Colonic mucosa (tissue), 4 donors: ENCODE measurements around the gene PROX1. TPM values are rescaled to one million over a fixed set of nuclear protein-coding genes. Genes with fewer than 3 reads are reported as not detected.

ENCODE experiments used
- DNase-seq: peaks from one replicate; pipeline ENCODE4 v3.0.0-alpha.2; 2020
- H3K27ac ChIP-seq: fragments of 200-600 bp; one replicate; pipeline ENCODE4 v1.8.0; 2021
- H3K27me3 ChIP-seq: fragments of 200-600 bp; one replicate; pipeline ENCODE4 v1.8.0; 2021
- H3K36me3 ChIP-seq: fragments of 200-600 bp; one replicate; pipeline ENCODE4 v1.8.0; 2021
- H3K4me1 ChIP-seq: fragments of 200-600 bp; one replicate; pipeline ENCODE4 v1.8.0; 2021; ENCODE audit warnings: mild to moderate bottlenecking
- H3K4me3 ChIP-seq: fragments of 200-600 bp; one replicate; pipeline ENCODE4 v1.8.0; 2021
- H3K9ac ChIP-seq, 2 donors: one replicate each; pipeline ENCODE4 v1.7.0; 2013; ENCODE audit warnings: control low read depth in 2 of 2, low read depth in 2 of 2, low read length in 2 of 2
- H3K9me3 ChIP-seq: fragments of 200-600 bp; one replicate; pipeline ENCODE4 v1.8.0; 2021
- intact Hi-C: fragments of 100-400 bp; cut with DNase I; formaldehyde crosslinking; loops from one replicate; pipeline ENCODE4 v1.14.1; 2022
- total RNA-seq, 2 donors: library from RNA; stranded (reverse); fragmentation: NEBNext Ultra II Directional in 1 of 2; extraction: Animal tissue kit (Norgen Biotek cat#: 25700) in 1 of 2; gene quantifications; one replicate each; pipeline ENCODE4 v1.2.1, GENCODE V29; 2021
- TF ChIP-seq, protein P1 (sequence below): fragments of 200-600 bp; IDR thresholded peaks from one replicate; pipeline ENCODE4 v1.8.0; 2022; ENCODE audit warnings: antibody characterized with exemption, mild to moderate bottlenecking
- donor health status: healthy.
- donor health status: DM: no; HTN: no; CAD: no.
- donor health status: DM: no; HTN: no; CAD: no.

The PROX1 gene
- total RNA-seq, 2 donors from 2014 or later = 11.6 to 14.7 TPM

- DNase-seq = no peak
- Histone ChIP-seq H3K4me3 (no peak overlapping the region), H3K27me3 (no peaks in the 10 kb centered on the region), H3K4me1 (no peaks in the 10 kb centered on the region), H3K27ac (no peak overlapping the region), H3K9ac (no peak overlapping the region), H3K9me3 (no peaks in the 10 kb centered on the region), H3K36me3 (no peaks in the 10 kb centered on the region)
- intact Hi-C loops = no loop called here
- TF ChIP-seq, protein P1, sequence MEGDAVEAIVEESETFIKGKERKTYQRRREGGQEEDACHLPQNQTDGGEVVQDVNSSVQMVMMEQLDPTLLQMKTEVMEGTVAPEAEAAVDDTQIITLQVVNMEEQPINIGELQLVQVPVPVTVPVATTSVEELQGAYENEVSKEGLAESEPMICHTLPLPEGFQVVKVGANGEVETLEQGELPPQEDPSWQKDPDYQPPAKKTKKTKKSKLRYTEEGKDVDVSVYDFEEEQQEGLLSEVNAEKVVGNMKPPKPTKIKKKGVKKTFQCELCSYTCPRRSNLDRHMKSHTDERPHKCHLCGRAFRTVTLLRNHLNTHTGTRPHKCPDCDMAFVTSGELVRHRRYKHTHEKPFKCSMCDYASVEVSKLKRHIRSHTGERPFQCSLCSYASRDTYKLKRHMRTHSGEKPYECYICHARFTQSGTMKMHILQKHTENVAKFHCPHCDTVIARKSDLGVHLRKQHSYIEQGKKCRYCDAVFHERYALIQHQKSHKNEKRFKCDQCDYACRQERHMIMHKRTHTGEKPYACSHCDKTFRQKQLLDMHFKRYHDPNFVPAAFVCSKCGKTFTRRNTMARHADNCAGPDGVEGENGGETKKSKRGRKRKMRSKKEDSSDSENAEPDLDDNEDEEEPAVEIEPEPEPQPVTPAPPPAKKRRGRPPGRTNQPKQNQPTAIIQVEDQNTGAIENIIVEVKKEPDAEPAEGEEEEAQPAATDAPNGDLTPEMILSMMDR = no peak
Observed at GRCh38 chr1:214010197-214010573, 22.4 kb downstream of the PROX1 start.

- intact Hi-C loops = no loop called here
- Histone ChIP-seq H3K9ac (no peak overlapping the region), H3K4me1 (no peaks in the 10 kb centered on the region), H3K27ac (no peak overlapping the region), H3K36me3 (no peaks in the 10 kb centered on the region), H3K4me3 (no peak overlapping the region), H3K27me3 (no peaks in the 10 kb centered on the region), H3K9me3 (no peaks in the 10 kb centered on the region)
- TF ChIP-seq, protein P1 = no peak
- no peak for DNase-seq
Observed at GRCh38 chr1:214010717-214011116, 22.9 kb downstream of the PROX1 start.

- no peaks in the 10 kb centered on the region for H3K4me1 ChIP-seq
- intact Hi-C loops = no loop called here
- H3K9ac ChIP-seq = no peak overlapping the region
- TF ChIP-seq, protein P1 = no peak
- no peak overlapping the region for H3K27ac ChIP-seq
- no peak for DNase-seq
- no peaks in the 10 kb centered on the region for H3K9me3 ChIP-seq
- H3K4me3 ChIP-seq = no peak overlapping the region
- H3K36me3 ChIP-seq = no peaks in the 10 kb centered on the region
- H3K27me3 ChIP-seq = no peaks in the 10 kb centered on the region
Observed at GRCh38 chr1:214012418-214012817, 24.6 kb downstream of the PROX1 start.

DNA sequence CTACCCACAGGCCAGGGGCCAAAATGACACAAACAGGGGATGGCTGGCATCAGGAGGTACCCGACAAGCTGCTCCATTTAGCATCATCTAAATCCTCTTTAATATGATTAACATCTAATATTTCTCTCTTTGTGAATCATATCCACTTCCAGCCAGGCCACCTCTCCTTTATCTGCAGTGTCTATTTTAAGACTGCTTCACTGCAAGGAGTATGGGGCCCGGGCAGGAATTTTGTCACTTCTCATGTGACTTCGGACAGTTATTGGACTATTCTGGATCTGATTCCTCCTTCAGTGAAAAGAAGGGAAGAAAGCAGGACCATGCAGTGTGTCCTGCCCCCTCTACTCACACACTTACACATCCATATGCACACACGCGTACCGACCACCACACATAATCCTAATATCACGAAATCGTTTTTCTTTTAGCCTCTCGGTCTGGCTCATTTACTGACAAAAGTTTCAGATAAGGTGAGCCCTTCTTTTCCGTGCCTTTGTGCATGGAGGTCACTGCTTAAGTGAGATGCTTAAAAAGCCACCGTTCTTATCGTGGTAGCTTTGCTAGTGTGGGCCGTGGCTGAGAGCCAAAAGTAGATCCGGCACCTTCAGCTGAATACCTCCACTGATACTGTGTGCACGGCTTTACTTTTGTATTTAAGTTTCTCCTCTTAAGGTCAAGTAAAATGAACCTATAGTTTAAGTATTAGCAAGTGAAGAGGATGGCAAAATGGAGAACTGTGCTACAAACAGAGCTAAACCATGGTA is 26.0 kb downstream of the PROX1 start:
- Histone ChIP-seq H3K4me3 (no peak overlapping the region), H3K27ac (no peak overlapping the region), H3K4me1 (no peaks in the 10 kb centered on the region), H3K9me3 (no peaks in the 10 kb centered on the region), H3K27me3 (no peaks in the 10 kb centered on the region), H3K36me3 (no peaks in the 10 kb centered on the region), H3K9ac (no peak overlapping the region)
- intact Hi-C loops = no loop called here
- no peak for DNase-seq
- TF ChIP-seq, protein P1 = no peak

DNA sequence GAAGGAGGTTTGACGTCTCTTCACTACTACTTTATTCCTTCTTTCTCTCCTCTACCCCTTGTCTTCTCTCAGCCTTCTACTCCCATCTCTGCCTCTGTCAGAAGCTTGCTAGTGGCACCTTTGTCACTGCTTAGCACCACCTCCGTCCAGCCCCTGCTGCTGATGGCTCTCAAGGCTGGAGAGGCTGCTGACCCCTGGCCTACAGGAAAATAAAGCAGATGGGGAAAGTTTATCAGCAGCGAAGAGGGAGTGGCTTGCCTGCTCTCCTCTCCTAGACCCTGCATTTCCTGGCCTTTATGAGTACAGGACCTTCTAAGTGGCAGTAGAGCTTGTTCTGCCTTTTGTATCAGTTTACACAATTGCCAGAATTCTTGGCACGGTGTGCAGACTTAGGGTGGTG is 27.0 kb downstream of the PROX1 start:
- DNase-seq = no peak
- TF ChIP-seq, protein P1 = no peak
- Histone ChIP-seq H3K9me3 (no peaks in the 10 kb centered on the region), H3K9ac (no peak overlapping the region), H3K4me3 (no peak overlapping the region), H3K27ac (no peak overlapping the region), H3K4me1 (no peaks in the 10 kb centered on the region), H3K36me3 (no peaks in the 10 kb centered on the region), H3K27me3 (no peaks in the 10 kb centered on the region)
- intact Hi-C loops = no loop called here
